ENCODE data around the gene COL24A1.

Gene COL24A1

DNA sequence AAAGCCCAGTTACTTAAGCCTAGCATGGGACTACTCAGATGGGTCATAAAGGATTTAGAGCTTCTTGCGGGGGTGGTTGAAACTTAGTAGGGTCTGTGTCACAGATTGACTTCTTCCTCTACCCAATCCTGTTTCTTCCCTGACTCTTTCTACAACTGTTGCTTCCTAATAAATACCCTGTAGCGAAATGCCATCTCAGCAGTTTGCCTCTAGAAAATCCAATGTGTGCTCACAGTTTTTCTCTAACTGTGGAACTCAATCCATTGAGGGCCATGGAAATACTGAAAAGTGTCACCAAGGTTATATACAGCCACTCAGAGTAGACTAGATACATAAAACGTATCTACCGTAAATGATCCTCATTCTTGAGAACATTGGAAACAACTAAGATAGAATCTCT is 217.7 kb downstream of the COL24A1 start:
- ATAC-seq (ENCODE audit: low read depth) (no peak), DNase-seq (ENCODE audit: low spot score) (no peak)
- Histone ChIP-seq H3K36me3 (ENCODE audit: low read depth) (no peaks in the 10 kb centered on the region), H3K9me3 (ENCODE audit: severe bottlenecking) (no peaks in the 10 kb centered on the region), H3K27me3 (ENCODE audit: insufficient read depth, poor library complexity, severe bottlenecking) (peaks cover 3% of the 10 kb centered on the region), H3K4me3 (ENCODE audit: severe bottlenecking) (no peak overlapping the region), H3K27ac (ENCODE audit: poor library complexity, severe bottlenecking) (no peak overlapping the region), H3K4me1 (ENCODE audit: insufficient read depth, poor library complexity, severe bottlenecking) (no peaks in the 10 kb centered on the region)
- TF ChIP-seq, protein P1, sequence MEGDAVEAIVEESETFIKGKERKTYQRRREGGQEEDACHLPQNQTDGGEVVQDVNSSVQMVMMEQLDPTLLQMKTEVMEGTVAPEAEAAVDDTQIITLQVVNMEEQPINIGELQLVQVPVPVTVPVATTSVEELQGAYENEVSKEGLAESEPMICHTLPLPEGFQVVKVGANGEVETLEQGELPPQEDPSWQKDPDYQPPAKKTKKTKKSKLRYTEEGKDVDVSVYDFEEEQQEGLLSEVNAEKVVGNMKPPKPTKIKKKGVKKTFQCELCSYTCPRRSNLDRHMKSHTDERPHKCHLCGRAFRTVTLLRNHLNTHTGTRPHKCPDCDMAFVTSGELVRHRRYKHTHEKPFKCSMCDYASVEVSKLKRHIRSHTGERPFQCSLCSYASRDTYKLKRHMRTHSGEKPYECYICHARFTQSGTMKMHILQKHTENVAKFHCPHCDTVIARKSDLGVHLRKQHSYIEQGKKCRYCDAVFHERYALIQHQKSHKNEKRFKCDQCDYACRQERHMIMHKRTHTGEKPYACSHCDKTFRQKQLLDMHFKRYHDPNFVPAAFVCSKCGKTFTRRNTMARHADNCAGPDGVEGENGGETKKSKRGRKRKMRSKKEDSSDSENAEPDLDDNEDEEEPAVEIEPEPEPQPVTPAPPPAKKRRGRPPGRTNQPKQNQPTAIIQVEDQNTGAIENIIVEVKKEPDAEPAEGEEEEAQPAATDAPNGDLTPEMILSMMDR (IDR thresholded peaks at IDR 0.05; ENCODE audit: poor library complexity, severe bottlenecking), result no peak

DNA sequence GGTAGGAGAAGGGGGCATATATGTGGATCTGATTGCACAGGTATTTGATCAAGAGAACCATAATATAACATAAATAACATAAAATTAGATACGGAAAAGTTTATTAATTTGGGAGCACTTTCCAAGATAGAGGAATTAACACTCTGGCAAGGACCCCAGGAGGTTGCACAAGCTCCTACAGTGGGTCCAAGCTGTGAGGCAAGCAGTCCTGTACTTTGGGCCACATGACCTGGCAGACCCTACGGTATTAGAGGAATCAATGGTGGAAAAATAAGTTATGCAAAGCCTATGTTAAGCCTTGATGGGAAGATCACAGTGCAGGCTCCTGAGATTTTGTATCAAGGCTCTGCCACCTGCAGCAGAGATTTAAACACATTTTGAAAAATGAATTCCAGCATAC is 220.1 kb downstream of the COL24A1 start:
- no peak for ATAC-seq (ENCODE audit: low read depth)

DNA sequence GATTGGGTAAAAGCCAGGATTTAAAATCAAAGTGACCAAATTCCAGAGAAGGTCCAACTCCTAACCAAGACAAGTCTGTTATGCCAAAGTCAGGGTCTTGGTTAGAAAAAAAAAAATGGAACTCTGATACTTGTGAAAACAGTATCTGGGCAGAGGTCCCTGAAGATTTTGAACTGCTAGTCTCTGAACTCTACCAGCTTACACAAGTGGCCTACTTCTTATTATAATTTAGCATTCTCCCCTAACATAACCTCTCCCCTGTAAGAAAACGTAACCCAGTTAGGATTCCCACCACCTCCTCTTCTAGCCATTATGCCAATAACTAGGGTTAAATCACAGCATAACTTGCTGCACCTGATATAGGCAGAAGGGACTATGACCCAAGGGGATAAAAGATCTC is 220.5 kb downstream of the COL24A1 start:
- no peaks in the 10 kb centered on the region for H3K27me3 ChIP-seq (ENCODE audit: insufficient read depth, poor library complexity, severe bottlenecking)
- ATAC-seq (ENCODE audit: low read depth) (no peak), DNase-seq (ENCODE audit: low spot score) (no peak)
- no peaks in the 10 kb centered on the region for H3K36me3 ChIP-seq (ENCODE audit: low read depth)
- TF ChIP-seq, protein P1 (IDR thresholded peaks at IDR 0.05; ENCODE audit: poor library complexity, severe bottlenecking), result no peak
- H3K4me3 ChIP-seq (ENCODE audit: severe bottlenecking), result no peak overlapping the region
- H3K9me3 ChIP-seq (ENCODE audit: severe bottlenecking), result no peaks in the 10 kb centered on the region
- no peaks in the 10 kb centered on the region for H3K4me1 ChIP-seq (ENCODE audit: insufficient read depth, poor library complexity, severe bottlenecking)
- no peak overlapping the region for H3K27ac ChIP-seq (ENCODE audit: poor library complexity, severe bottlenecking)

More for the DNA sequence above, 220.1 kb downstream of the COL24A1 start:
- no peaks in the 10 kb centered on the region for H3K27me3 ChIP-seq (ENCODE audit: insufficient read depth, poor library complexity, severe bottlenecking)
- H3K9me3 ChIP-seq (ENCODE audit: severe bottlenecking), result no peaks in the 10 kb centered on the region
- no peaks in the 10 kb centered on the region for H3K4me1 ChIP-seq (ENCODE audit: insufficient read depth, poor library complexity, severe bottlenecking)
- no peak overlapping the region for H3K27ac ChIP-seq (ENCODE audit: poor library complexity, severe bottlenecking)
- no peaks in the 10 kb centered on the region for H3K36me3 ChIP-seq (ENCODE audit: low read depth)
- DNase-seq (ENCODE audit: low spot score), result no peak
- TF ChIP-seq, protein P1 (IDR thresholded peaks at IDR 0.05; ENCODE audit: poor library complexity, severe bottlenecking), result no peak
- H3K4me3 ChIP-seq (ENCODE audit: severe bottlenecking), result no peak overlapping the region

DNA sequence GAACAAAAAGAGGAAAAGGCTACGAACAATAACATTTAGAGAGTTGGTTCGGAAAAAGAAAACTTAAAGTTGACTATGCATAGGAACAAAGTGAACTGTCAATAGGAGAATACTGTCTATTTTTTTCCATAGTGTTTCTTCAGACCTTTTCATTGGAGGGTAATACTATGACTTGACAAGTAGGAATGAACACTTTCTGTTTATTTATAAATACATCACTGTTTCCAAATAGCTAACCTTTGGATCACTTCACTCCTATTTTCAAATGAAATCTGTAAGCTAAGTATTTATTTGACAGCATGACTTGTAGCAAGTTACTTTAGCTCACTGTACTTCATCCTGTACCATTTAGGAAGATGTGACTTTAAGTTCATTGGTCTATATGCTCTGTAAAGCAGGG is 221.3 kb downstream of the COL24A1 start:
- no peak overlapping the region for H3K4me3 ChIP-seq (ENCODE audit: severe bottlenecking)
- H3K36me3 ChIP-seq (ENCODE audit: low read depth), result no peaks in the 10 kb centered on the region
- H3K27ac ChIP-seq (ENCODE audit: poor library complexity, severe bottlenecking), result no peak overlapping the region

DNA sequence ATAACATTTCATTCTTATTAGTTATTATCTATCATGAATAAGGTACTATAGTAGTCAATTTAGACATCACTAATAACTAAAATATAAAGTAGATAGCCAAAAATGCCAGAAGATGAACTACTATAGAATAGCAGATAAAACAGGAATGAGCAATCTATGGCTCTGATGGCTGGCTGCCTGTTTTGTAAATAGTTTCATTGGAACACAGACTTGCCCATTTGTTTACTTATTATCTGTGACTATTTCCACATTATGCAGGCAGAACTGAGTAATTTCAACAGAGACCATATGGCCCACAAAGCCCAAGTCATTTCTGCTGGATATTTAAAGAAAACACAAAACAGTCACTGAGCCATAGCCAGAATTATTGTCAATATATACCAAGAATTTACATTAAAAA is 222.1 kb downstream of the COL24A1 start:
- H3K27ac ChIP-seq (ENCODE audit: poor library complexity, severe bottlenecking), result no peak overlapping the region
- DNase-seq (ENCODE audit: low spot score), result no peak

More for the DNA sequence above, 221.3 kb downstream of the COL24A1 start:
- DNase-seq (ENCODE audit: low spot score) (no peak), ATAC-seq (ENCODE audit: low read depth) (no peak)
- TF ChIP-seq, protein P1 (IDR thresholded peaks at IDR 0.05; ENCODE audit: poor library complexity, severe bottlenecking), result no peak
- no peaks in the 10 kb centered on the region for H3K9me3 ChIP-seq (ENCODE audit: severe bottlenecking)
- H3K27me3 ChIP-seq (ENCODE audit: insufficient read depth, poor library complexity, severe bottlenecking), result no peaks in the 10 kb centered on the region
- H3K4me1 ChIP-seq (ENCODE audit: insufficient read depth, poor library complexity, severe bottlenecking), result no peaks in the 10 kb centered on the region

More for the DNA sequence above, 222.1 kb downstream of the COL24A1 start:
- ATAC-seq (ENCODE audit: low read depth), result no peak
- TF ChIP-seq, protein P1 (IDR thresholded peaks at IDR 0.05; ENCODE audit: poor library complexity, severe bottlenecking), result no peak
- no peak overlapping the region for H3K4me3 ChIP-seq (ENCODE audit: severe bottlenecking)
- no peaks in the 10 kb centered on the region for H3K27me3 ChIP-seq (ENCODE audit: insufficient read depth, poor library complexity, severe bottlenecking)
- no peaks in the 10 kb centered on the region for H3K36me3 ChIP-seq (ENCODE audit: low read depth)
- no peaks in the 10 kb centered on the region for H3K4me1 ChIP-seq (ENCODE audit: insufficient read depth, poor library complexity, severe bottlenecking)
- H3K9me3 ChIP-seq (ENCODE audit: severe bottlenecking), result no peaks in the 10 kb centered on the region
